Astrocyte (in vitro differentiated cells and primary cell): ENCODE measurements around the gene DNAJB12.

ENCODE experiments used
- EZH2 ChIP-seq: IDR thresholded peaks from 2 replicates; pipeline ENCODE4 v1.6.1; 2012; ENCODE audit warnings: mild to moderate bottlenecking, low read length, inconsistent platforms; ENCODE audit not compliant: insufficient read depth
- TF ChIP-seq, protein P1 (sequence below): IDR thresholded peaks from 2 replicates; pipeline ENCODE4 v1.5.1; 2011; ENCODE audit warnings: low read depth, mild to moderate bottlenecking, inconsistent platforms, low read length, moderate library complexity; ENCODE audit not compliant: insufficient read depth

DNA sequence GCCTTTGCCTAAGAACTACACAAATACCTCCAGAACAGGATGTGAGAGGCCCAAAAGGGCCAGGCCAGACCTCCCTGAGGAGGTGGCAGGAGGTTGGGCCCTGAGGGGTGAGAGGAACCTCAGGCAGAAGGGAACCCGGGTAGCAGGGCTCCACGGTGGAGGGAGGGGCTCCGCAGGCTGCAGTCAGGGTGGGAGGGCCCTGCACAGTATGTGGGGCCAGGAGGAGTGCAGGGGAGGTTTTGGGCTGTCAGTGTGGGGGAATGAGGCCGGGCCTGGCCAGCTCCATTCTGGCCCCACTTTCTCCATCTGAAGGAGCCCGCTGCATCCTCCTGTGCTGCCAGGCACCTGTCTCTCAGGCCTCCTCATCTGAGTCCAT lies 25.9 kb downstream of the DNAJB12 start:
- TF ChIP-seq, protein P1, sequence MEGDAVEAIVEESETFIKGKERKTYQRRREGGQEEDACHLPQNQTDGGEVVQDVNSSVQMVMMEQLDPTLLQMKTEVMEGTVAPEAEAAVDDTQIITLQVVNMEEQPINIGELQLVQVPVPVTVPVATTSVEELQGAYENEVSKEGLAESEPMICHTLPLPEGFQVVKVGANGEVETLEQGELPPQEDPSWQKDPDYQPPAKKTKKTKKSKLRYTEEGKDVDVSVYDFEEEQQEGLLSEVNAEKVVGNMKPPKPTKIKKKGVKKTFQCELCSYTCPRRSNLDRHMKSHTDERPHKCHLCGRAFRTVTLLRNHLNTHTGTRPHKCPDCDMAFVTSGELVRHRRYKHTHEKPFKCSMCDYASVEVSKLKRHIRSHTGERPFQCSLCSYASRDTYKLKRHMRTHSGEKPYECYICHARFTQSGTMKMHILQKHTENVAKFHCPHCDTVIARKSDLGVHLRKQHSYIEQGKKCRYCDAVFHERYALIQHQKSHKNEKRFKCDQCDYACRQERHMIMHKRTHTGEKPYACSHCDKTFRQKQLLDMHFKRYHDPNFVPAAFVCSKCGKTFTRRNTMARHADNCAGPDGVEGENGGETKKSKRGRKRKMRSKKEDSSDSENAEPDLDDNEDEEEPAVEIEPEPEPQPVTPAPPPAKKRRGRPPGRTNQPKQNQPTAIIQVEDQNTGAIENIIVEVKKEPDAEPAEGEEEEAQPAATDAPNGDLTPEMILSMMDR = no peak
- TF ChIP-seq EZH2 = no peak
